ENCODE results near the gene MEAF6.
A peak's percentile ranks its signal among the peaks of the same experiment; 100 is the strongest.
"Not testable (repeated sequence)": the region's sequence is repeated elsewhere in the genome, so short reads cannot be mapped to it uniquely, and the experiment has no call there.

MEAF6 gene

GRCh38 chr1:37514350-37515184 is at the start of gene MEAF6:
Gene MEAF6 (minus strand): TSS chr1:37514766. CDS start chr1:37514746, 20 bp downstream.
- DNase-seq (ENCODE audit: low spot score) = peak; percentile 86

DNA sequence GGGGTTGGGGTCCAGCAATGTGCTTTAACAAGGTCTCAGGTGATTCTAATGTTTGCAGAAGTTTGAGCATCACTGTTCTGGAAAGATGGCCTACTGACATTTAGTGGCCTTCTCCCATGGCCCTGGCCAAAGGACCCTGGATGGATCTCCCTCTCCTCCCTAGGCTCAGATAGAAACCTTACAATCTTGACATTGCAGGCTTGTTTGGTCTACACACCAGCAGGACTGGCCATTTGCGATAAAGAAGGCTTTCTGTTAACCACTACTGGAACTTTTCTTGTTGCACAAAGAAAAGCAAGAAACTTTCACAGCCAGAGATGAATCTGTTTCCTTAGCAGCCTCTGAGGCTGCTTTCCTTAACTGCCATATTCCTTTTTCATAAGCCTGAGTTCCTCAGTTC is 48.4 kb upstream of the MEAF6 start:
- DNase-seq (ENCODE audit: low spot score) = no peak

- peak; percentile 11 for DNase-seq (ENCODE audit: low spot score)
Observed at GRCh38 chr1:37561133-37562132, 46.9 kb upstream of the MEAF6 start.

GRCh38 chr1:37560401-37561132 is 46.0 kb upstream of the MEAF6 start:
- no peak for DNase-seq (ENCODE audit: low spot score)

DNA sequence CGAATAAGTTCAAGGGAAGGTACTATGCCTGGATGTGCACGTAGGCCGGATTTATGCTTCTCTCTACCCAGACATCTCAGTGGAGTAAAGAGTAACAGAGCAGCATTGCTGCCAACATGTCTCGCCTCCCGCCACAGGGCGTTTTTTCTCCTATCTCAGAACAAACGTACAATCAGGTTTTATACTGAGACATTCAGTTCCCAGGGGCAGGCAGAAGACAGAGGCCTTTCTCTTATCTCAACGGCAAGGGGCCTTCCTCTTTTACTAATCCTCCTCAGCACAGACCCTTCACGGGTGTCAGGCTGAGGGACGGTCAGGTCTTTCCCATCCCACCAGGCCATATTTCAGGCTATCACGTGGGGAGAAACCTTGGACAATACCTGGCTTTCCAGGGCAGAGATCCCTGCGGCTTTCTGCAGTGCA is 45.4 kb upstream of the MEAF6 start:
- not testable (repeated sequence) for DNase-seq (ENCODE audit: low spot score)

GRCh38 chr1:37559080-37559479 is 44.5 kb upstream of the MEAF6 start:
- DNase-seq (ENCODE audit: low spot score) = no peak

GRCh38 chr1:37558411-37558810 is 43.8 kb upstream of the MEAF6 start:
- DNase-seq (ENCODE audit: low spot score) = no peak

DNA sequence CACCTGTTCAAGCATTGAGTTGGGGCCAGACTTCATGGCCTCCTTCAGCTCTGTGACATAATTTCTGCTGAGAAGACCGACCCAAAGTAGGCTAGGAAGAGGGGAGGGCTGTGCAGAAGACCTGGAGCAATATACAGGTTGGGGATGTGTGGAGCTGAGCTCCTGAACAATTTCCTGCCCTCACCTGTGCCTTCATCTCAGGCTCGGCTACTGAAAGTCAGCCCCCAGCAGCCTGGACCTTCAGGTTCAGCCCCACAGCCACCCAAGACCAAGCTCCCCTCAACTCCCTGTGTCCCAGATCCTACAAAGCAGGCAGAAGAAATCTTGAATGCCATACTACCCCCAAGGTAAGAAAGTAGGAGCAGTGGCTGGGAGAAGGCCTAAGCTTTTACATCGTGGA is 42.8 kb upstream of the MEAF6 start:
- DNase-seq (ENCODE audit: low spot score) = no peak

GRCh38 chr1:37556712-37557196 is 42.2 kb upstream of the MEAF6 start, which contains the start of gene DNALI1:
Gene DNALI1 (plus strand): TSS chr1:37556940. CDS start chr1:37556995, 55 bp downstream.
- peak; percentile 92 for DNase-seq (ENCODE audit: low spot score)

- DNase-seq (ENCODE audit: low spot score) = peak; percentile 92
Observed at GRCh38 chr1:37553927-37554808, 39.6 kb upstream of the MEAF6 start, which contains the start of gene SNIP1. Gene SNIP1 (minus strand): TSS chr1:37554293. CDS start chr1:37554229, 64 bp downstream.

GRCh38 chr1:37553598-37553926 is 39.0 kb upstream of the MEAF6 start:
- no peak for DNase-seq (ENCODE audit: low spot score)

DNA sequence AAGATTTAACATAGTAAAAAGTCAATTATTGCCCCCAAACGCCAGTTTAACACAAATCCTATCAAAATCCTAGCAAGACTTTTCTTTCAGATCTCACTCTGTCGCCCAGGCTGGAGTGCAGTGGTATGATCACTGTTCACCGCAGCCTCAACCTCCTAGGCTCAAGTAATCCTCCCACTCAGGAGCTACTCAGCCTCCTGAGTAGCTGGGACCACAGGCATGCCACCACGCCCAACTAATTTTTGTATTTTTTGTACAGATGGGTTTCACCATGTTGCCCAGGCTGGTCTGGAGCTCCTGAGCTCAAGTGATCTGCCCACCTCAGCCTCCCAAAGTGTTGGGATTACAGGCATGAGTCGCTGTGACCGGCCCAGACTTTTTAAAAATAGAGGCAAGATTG is 34.8 kb upstream of the MEAF6 start:
- no peak for DNase-seq (ENCODE audit: low spot score)

- no peak for DNase-seq (ENCODE audit: low spot score)
Observed at GRCh38 chr1:37545019-37545418, 30.5 kb upstream of the MEAF6 start.

DNA sequence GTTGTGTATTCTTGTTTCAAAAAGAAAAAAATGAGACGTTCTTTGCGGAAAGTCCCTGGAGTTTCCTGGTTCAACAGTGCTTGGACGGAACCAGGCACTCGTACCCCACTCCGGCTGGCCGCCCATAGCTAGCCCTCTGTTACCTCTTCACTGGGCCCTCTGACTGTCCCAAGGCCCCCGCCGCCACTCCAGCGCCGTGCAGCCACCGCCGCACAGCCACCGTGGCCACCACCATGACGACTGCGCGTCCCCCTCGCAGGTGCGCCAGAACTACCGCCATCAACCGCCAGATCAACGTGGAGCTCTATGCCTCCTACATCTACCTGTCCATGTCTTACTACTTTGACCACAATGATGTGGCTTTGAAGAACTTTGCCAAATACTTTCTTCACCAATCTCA is 30.0 kb upstream of the MEAF6 start:
- DNase-seq (ENCODE audit: low spot score) = no peak

DNA sequence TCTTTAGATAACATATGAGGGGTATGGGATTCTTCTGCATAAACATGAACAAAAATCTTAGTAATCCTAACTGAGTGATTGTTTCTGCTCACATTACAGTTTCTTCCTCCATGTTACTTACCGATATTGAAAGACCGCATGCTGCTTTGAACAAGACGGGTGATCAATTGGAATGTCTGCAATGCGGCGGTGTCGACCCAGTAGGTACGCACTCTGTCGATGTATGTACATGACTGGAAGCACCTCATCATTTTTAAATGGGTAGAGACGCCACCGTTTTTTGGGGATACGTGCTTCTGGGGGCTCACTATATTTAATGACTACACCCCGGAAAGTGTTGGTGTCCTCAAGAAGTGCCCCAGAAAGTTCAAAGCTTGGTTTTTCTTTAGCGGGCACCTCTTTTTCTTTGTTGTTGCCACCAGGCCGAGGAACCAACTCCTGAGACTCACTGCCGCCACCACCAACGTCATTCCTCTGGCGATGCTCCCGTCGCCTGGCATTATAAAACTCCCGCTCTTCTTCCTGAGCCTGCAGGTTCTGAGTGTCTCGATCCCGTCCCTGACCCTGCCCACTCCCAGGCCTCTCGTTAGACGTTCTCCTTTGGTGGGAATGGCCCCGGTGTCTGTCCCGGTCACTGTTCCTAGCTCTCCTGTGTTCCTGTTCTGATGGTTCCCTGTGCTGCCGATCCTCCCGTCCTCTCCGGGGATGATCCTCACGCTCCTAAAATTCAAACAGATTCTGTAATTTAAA is 25.6 kb upstream of the MEAF6 start:
- DNase-seq (ENCODE audit: low spot score) = no peak

DNA sequence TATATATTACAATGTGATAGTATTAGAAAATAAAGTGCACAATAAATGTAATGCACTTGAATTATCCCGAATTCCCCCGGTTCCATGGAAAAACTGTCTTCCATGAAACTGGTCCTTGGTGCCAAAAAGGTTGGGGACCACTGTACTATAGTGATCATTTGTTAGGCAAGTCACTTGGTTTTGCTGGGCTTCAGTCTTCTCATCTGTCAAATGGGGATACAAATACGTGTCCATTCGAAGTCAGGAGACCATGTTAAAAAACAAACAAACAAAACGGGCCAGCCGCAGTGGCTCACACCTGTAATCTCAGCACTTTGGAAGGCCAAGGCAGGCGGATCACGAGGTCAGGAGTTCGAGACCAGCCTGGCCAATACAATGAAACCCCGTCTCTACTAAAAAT is 24.6 kb upstream of the MEAF6 start:
- DNase-seq (ENCODE audit: low spot score) = not testable (repeated sequence)

DNA sequence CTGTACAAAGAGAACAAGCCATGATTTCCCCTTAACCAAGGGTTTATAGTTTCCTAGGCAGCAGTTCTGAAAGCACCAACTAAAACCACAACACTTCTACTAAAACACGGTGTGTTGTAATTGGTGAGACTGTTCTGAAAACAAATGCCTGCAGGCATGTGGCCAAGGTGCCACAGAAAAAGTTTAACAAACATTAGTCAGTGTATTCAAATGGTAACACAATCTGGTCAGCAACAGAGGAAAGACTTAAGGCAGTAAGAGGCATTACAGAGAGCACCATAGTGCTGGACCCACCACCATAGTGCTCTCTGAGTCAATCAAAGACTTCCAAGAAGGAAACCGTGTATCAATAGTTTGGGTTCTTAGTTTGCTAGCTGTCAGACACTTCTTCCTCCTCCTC is 22.8 kb upstream of the MEAF6 start:
- peak; percentile 54 for DNase-seq (ENCODE audit: low spot score)

DNA sequence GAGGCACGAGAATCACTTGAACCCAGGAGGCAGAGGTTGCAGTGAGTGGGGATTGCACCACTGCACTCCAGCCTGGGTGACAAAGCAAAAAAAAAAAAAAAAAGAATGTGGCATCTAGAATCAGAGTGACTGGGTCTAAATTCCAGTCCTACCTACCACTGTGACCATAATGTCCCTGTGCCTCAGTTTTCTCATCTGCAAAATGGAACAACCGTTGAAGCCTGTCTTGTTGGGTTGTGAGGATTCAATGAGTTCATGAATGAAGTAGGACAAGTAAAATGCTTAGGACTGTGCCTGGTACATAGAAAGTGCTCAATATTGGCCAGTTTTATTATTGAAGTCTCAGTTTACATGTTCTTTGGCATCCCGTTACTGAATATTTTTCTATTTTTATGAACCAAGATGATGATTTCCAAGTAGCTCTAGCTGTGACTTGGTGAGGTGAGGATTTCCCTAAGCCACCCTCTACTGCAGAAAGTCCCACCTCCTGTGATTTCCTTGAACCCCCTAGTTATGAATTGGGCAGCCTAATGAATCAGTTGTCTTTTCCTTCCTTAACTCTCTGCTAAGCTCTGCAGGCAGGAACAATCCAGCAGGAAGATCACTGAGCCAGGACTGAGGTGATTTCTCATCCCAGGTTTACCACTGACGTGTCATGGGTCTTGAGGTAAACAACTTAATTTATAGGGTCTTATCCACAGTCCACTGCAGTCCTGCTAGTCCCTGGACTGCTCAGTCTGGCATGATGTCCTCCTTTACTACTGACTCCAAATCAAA is 18.9 kb upstream of the MEAF6 start:
- peak; percentile 69 for DNase-seq (ENCODE audit: low spot score)
